Cortex of kidney (tissue), 1 donor: ENCODE data around the gene HSD17B8.

Source experiments
- DNase-seq: peaks from one replicate; lab custom pipeline; 2025; lab: John Stamatoyannopoulos, UW

Gene HSD17B8

GRCh38 chr6:33191383-33192104, 12.9 kb upstream of the HSD17B8 start:
- no peak for DNase-seq

DNA sequence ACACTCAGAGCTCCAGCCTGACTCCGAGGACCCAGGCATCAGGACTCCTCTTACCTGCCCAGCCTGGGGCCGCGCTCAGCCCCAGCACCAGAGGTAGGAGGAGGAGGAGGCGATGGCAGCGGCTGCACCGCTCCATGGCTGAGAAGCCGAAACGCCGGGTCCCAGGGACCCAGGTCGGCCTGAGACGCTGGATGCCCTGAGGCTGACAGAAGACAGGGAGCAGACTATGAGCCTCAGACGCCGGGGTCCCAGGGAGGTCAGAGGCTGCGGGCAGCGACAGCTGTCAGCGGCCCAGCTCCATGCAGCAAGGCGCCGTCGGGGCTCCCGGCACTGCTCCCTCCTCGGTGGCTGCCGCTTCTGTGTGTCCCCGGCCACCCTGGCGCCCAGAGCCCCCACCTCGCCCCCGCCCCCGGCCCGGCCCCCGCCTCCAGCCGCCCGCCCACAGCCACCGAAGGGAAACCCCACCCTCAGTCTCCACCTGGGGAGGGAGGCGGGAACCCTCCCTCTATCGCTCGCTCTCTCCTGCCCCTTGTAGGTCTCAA, 12.3 kb upstream of the HSD17B8 start, which contains the start of gene COL11A2:
Gene COL11A2, minus strand, starts transcription at position 363 of the 542 bp plus-strand sequence. Its CDS starts 227 bp downstream, at position 136.
- DNase-seq = no peak

DNA sequence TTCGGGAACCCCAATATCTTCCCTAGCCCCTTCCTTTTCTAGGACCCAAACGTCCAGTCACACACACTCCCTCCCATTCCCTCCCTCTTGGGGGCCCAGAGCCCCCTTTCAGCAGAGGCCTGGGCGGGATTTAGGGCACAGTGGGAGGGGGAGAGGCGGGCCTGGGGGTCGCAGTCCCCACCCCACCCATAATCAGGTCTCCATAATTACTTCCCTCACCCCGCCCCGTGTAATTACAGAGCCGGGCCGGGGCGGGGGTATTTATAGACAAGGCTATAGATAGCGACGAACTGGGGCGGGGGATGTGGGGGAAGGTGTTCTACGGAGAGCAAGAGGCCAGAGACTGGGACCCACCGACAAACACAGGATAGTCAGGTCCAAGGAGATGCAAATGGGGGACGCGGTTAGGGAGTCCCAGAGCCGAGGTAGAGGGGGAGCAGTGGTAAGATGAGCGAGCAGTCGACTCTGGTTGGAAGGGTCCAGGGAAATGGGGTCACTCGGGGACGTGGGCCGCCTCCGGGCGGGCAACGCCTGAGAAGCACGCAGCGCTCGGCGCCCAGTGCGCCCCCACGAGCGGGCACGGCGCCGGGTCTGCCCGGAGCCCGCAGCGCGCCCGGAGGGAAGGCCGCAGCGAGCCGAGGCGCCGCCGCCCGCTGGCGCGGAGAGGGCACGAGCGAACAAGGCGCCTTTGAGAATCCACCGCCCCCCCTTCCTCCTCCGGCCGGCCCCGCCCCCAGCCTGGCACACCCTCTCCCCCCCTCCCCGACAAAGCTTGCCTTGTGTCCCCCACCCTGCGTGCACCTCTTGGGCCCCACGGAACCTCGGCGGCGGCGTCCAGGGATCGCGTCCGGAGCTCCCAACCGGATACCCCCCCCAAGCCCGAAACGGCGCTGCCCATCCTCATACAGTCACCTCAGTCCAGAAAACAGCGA, 11.5 kb upstream of the HSD17B8 start:
- DNase-seq = no peak

GRCh38 chr6:33193619-33194018, 10.8 kb upstream of the HSD17B8 start:
- DNase-seq = no peak

GRCh38 chr6:33194431-33194979, 9.9 kb upstream of the HSD17B8 start:
- DNase-seq = no peak

- no peak for DNase-seq
These were observed 8.9 kb upstream of the HSD17B8 start for GRCh38 chr6:33195304-33196165.

GRCh38 chr6:33197431-33198048, 6.9 kb upstream of the HSD17B8 start:
- DNase-seq = no peak

- no peak for DNase-seq
These were observed 6.1 kb upstream of the HSD17B8 start for GRCh38 chr6:33198159-33198852.

DNA sequence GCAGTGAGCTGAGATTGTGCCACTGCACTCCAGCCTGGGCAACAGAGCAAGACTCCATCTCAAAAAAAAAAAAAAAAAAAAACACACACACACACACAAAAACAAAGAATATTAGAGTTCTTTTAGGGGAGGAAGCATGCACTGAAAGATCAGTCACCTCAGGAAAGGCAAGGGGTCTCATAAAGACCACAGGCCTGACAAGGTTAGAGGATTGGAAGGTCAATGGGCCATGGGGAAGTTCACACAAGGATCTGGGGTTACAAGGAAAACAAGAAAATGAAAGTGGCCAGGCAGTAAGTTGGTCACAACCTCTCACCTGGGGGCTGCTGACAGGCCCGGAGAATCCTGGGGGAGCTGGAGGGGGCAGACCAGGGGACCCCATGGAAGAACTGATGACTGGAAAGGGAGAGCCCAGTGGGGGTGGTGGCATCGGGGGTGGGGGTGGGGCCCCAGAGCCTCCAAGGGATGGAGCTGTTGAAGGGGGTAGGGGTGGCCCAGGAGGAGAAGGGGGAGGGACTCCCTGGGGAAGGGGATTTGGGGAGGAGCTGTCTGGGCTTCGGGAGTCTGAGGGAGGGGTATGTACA, 5.5 kb upstream of the HSD17B8 start:
- no peak for DNase-seq

GRCh38 chr6:33199687-33200218, 4.7 kb upstream of the HSD17B8 start:
- DNase-seq = no peak

GRCh38 chr6:33200219-33201146, 4.0 kb upstream of the HSD17B8 start, which contains the start of the genes RXRB and SLC39A7:
Gene RXRB (minus strand): TSS chr6:33200665. CDS start chr6:33200476, 189 bp downstream.
Gene SLC39A7 (plus strand): TSS chr6:33200867. CDS start chr6:33201246, 379 bp downstream.
- peak; percentile 74 for DNase-seq

DNA sequence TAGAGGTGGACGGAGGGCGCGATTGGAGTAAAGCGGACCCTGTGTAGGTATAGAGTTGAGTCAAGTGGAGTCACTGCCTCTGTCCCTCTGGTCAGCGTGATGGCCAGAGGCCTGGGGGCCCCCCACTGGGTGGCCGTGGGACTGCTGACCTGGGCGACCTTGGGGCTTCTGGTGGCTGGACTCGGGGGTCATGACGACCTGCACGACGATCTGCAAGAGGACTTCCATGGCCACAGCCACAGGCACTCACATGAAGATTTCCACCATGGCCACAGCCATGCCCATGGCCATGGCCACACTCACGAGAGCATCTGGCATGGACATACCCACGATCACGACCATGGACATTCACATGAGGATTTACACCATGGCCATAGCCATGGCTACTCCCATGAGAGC, 3.3 kb upstream of the HSD17B8 start:
- no peak for DNase-seq

DNA sequence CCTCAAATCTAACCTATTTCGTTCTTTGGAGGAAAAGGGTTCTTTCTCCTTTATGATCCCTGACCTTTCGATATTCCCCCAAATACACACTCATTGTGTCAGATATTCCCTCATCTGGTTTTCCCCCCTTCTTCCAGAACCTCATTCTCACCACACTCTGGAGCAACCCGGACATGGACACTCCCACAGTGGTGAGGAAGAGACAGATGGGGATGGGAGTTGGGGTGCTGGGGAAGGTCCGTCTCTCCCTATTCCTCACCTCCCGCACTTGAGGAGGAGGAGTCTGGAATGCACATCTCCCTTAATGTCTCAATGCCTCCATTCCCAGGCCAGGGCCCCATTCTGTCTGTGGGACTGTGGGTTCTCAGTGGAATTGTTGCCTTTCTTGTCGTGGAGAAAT, 2.5 kb upstream of the HSD17B8 start:
- no peak for DNase-seq

DNA sequence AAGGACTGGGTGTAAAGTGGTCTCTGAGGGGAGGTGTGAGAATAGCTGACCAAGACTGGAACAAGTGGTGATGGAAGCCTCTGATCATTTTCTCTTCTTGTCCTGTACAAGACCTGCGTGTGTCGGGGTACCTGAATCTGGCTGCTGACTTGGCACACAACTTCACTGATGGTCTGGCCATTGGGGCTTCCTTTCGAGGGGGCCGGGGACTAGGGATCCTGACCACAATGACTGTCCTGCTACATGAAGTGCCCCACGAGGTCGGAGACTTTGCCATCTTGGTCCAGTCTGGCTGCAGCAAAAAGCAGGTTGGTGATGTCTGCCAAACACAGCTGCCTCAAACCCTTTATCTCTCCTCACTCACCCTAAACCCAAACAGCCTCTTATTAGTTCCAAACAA, 1.7 kb upstream of the HSD17B8 start:
- DNase-seq = no peak

GRCh38 chr6:33203443-33204164, 851 bp upstream of the HSD17B8 start:
- no peak for DNase-seq

- DNase-seq = no peak
These were observed 365 bp upstream of the HSD17B8 start for GRCh38 chr6:33204165-33204414.

DNA sequence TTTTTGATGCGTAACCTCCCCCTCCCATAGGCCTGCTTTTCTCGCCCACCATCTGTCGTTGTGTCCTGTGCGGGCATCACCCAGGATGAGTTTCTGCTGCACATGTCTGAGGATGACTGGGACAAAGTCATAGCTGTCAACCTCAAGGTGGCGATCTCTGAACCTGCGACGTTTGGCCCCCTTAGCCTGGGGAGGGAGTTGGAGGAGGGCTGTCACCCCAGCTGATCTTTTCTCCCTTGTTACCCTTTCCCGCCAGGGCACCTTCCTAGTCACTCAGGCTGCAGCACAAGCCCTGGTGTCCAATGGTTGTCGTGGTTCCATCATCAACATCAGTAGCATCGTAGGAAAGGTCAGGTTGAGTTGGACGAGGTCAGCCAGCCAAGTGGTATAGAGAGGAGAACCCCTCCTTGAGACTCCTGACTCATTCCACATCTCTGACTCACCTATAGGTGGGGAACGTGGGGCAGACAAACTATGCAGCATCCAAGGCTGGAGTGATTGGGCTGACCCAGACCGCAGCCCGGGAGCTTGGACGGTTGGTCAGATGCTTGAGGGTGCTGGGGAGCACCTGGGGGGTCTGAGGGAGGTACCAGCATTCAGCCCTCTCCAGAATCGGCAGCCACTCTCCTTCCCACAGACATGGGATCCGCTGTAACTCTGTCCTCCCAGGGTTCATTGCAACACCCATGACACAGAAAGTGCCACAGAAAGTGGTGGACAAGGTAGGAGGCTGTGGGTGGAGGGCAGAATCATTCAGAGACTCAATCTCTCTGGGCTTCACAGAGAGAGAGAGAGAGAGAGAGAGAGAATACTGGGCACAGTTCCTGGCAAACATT, 954 bp downstream of the HSD17B8 start:
- DNase-seq = no peak
